GM23248 (cell line): ENCODE data around the gene SLC23A1.

Experiments
- EZH2 ChIP-seq: fragments of 200-600 bp; sonication (generic); IDR thresholded peaks from 2 replicates; pipeline ENCODE4 v1.6.1; 2018; ENCODE audit warnings: antibody characterized with exemption, mild to moderate bottlenecking; ENCODE audit not compliant: insufficient read depth, poor library complexity, severe bottlenecking
- EZH2phosphoT487 ChIP-seq: fragments of 200-600 bp; sonication (generic); IDR thresholded peaks from 2 replicates; pipeline ENCODE4 v1.6.1; 2018; ENCODE audit warnings: antibody characterized with exemption, moderate library complexity, mild to moderate bottlenecking, low read depth; ENCODE audit not compliant: insufficient read depth

DNA sequence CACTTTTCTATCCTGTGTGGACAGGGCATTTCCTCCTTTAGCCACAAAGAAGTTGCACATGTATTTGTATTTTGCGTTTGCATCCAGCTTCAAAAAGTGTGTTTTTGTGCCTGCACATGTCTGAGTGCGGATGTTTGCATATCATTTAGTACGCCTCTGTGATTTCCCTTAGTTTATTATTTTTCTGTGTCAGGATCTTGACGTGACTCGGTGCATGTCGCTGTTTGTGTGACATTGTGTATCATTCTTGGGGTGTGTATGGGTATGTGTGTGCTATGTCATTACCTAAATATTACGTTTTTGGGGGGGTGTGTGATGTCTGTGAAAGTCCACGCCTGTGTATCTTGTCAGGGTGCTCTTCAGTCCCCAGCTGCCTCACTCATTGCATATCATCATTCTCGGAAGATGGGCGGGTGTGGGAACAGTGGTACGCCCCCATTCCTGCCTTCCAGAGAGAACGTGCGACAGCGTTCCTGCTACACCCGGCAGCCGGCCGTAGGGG is 41.9 kb downstream of the SLC23A1 start:
- TF ChIP-seq EZH2 (no peak), EZH2phosphoT487 (no peak)
